ENCODE measurements around the gene ADAMTS12.

Gene ADAMTS12

GRCh38 chr5:33688526-33688925 is 203.3 kb downstream of the ADAMTS12 start:
- DNase-seq (ENCODE audit: low spot score): no peak
- TF ChIP-seq CTCF (IDR thresholded peaks at IDR 0.05; ENCODE audit: extremely low read depth, missing control alignments): no peak

GRCh38 chr5:33688066-33688465 is 203.7 kb downstream of the ADAMTS12 start:
- no peak for TF ChIP-seq CTCF (IDR thresholded peaks at IDR 0.05; ENCODE audit: extremely low read depth, missing control alignments)
- no peak for DNase-seq (ENCODE audit: low spot score)

GRCh38 chr5:33685873-33686755 is 205.7 kb downstream of the ADAMTS12 start:
- no peak for DNase-seq (ENCODE audit: low spot score)

GRCh38 chr5:33684496-33685159 is 207.2 kb downstream of the ADAMTS12 start:
- DNase-seq (ENCODE audit: low spot score): no peak
- TF ChIP-seq CTCF (IDR thresholded peaks at IDR 0.05; ENCODE audit: extremely low read depth, missing control alignments): no peak

More at GRCh38 chr5:33685873-33686755, 205.7 kb downstream of the ADAMTS12 start:
- TF ChIP-seq CTCF (IDR thresholded peaks at IDR 0.05; ENCODE audit: extremely low read depth, missing control alignments): no peak

GRCh38 chr5:33679791-33680190 is 212.0 kb downstream of the ADAMTS12 start:
- TF ChIP-seq CTCF (IDR thresholded peaks at IDR 0.05; ENCODE audit: extremely low read depth, missing control alignments): no peak
- no peak for DNase-seq (ENCODE audit: low spot score)

GRCh38 chr5:33675958-33676464 is 215.8 kb downstream of the ADAMTS12 start:
- peak; percentile 25 for DNase-seq (ENCODE audit: low spot score)

More at GRCh38 chr5:33675958-33676464, 215.8 kb downstream of the ADAMTS12 start:
- TF ChIP-seq CTCF (IDR thresholded peaks at IDR 0.05; ENCODE audit: extremely low read depth, missing control alignments): no peak
